ENCODE results near the gene POTEI.
"Not testable (repeated sequence)": the region's sequence is repeated elsewhere in the genome, so short reads cannot be mapped to it uniquely, and the experiment has no call there.

The POTEI gene

DNA sequence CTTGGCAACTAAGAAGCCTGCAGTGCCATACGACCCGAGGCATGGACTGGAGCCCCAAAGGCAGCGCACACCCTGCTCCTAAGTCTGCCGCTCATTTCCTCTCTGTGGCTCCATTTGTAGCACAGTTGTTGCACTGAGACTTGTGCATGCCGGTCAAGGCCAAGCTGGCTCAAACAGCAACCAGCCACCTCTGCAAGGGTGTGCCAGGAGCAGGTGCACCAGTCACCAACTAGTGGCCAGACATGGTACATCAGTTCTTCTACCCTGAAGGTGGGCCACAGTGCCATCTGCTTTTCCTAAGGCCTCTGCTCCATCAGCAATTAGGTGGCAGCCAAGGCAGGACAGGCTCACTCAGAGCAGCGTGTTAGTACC lies 54.4 kb downstream of the POTEI start:
- DNase-seq, result not testable (repeated sequence)

DNA sequence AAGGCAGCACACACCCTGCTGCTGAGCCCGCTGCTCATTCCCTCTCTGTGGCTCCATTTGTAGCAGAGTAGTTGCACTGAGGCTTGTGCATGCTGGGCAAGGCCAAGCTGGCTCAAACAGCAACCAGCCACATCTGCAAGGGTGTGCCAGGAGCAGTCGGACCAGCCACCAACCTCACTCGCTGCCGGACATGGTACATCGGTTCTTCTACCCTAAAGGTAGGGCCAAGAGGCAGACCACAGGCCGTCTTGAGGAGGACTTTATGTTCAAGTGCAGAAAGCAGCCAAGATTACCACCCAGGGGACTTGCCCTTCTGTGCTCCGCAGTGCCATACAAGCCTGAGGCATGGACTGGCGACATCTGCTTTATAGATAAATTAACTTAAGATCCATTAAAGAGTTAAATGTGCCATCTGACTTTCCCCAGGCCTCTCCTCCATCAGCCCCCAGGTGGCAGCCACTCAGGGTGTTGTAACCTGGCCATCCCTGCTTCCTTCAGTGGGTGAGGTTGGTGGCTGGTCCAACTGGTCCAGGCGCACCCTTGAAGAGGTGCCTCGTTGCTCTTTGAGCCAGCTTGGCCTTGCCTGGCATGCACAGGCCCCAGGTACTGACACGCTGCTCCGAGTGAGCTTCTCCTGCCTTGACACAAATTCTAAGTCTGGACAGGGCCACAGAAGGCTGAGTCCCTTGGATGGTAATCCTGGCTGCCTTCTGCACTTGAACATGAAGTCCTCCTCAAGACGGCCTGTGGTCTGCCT lies 55.0 kb downstream of the POTEI start:
- not testable (repeated sequence) for DNase-seq

DNA sequence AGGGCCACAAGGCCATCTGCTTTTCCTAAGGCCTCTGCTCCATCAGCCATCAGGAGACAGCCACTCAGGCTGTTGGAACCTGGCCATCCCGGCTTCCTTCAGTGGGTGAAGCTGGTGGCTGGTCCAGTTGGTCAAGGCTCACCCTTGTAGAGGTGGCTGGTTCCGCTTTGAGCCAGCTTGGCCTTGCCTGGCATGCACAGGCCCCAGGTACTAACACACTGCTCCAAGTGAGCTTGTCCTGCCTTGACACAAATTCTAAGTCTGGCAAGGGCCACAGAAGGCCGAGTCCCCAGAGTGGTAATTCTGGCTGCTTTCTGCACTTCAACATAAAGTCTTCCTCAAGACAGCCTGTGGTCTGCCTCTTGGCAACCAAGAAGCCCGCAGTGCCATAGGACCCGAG lies 56.2 kb downstream of the POTEI start:
- DNase-seq, result not testable (repeated sequence)

DNA sequence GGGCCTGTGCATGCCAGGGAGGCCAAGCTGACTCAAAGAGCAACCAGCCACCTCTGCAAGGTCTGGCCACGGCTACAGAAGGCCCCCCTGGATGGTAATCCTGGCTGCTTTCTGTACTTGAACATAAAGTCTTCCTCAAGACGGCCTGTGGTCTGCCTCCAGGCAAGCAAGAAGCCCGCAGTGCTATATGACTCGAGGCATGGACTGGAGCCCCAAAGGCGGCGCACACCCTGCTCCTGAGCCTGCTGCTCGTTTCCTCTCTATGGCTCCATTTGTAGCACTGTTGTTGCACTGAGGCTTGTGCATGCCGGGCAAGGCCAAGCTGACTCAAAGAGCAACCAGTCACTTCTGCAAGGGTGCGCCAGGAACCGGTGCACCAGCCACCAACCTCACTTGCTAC lies 57.3 kb downstream of the POTEI start:
- DNase-seq, result not testable (repeated sequence)

DNA sequence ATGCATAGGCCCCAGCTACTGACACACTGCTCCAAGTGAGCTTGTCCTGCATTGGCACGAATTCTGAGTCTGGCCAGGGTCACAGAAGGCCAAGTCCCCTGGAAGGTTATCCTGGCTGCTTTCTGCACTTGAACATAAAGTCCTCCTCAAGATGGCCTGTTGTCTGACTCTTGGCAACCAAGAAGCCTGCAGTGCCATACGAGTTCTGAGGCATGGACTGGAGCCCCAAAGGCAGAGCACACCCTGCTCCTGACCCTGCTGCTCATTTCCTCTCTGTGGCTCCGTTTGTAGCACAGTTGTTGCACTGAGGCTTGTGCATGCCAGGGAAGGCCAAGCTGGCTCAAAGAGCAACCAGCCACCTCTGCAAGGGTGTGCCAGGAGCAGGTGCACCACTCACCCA lies 57.9 kb downstream of the POTEI start:
- DNase-seq, result not testable (repeated sequence)

DNA sequence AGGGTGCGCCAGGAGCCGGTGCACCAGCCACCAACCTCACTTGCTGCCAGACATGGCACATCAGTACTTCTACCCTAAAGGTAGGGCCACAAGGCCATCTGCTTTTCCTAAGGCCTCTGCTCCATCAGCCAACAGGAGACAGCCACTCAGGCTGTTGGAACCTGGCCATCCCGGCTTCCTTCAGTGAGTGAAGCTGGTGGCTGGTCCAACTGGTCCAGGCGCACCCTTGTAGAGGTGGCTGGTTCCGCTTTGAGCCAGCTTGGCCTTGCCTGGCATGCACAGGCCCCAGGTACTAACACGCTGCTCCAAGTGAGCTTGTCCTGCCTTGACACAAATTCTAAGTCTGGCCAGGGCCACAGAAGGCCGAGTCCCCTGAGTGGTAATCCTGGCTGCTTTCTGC lies 58.8 kb downstream of the POTEI start:
- not testable (repeated sequence) for DNase-seq

DNA sequence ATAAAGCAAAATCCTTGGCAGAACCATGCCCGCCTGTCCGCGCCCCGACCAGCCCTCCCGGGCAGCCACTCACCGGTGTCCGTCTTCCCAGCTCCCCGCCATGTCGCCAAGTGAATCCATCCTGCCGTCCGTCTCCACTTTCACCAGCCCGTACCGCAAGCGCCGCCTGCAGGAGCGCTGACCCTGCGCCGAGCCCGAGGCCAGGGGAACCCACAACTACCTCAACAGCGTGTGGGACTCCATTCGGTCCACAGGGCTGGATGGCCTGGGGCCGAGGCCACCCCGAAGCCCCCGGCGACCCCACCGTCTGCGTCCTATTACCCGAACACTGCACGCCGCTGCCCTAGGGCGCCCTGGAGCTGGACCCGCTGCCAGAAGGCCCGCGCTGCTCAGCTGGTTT lies 81.5 kb downstream of the POTEI start:
- DNase-seq, result peak; percentile 29

DNA sequence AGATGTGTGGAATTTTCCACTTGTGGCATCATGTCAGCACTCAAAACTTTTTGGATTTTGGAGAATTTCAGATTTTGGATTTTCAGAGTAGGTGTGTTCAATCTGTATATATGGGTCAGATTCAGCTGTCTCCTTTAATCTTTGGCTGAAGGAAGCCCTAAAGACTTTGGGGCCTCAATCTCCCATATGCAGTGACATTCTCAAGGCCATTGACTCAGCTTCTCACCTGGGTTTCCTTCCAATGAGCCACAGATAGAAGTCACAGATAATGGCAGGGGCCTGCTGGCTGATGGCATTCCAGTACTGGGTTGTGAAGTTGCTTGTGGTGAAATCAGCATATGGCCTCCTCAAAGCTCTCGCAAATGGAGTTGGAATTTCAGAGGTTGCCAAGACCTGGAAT lies 90.3 kb downstream of the POTEI start:
- DNase-seq, result not testable (repeated sequence)

DNA sequence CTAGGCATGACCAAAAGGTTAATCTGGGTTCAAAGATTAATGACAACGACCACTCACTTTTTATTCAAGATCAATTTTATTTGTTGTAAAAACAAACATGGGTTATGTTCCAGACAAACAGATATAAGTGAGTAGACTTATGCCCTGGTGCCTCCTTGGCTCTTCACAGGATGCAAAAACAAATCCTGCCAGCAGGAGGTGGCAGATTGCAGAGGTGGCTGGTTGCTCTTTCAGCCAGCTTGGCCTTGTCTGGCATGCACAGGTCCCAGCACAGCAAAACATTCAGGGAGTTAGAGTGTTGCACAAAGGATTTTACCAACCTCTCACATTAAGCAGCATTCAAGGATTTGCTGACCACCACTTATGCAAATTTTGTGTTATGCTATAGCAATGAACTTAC lies 92.4 kb downstream of the POTEI start:
- DNase-seq, result not testable (repeated sequence)
